GM21529 (cell line): ENCODE results near the gene LANCL1.

ENCODE experiments used
- ATAC-seq: cut with Tn5 transposase; IDR thresholded peaks from one replicate; pipeline ENCODE4 v1.9.1; 2021; ENCODE audit not compliant: unreplicated experiment

LANCL1 gene, protein sequence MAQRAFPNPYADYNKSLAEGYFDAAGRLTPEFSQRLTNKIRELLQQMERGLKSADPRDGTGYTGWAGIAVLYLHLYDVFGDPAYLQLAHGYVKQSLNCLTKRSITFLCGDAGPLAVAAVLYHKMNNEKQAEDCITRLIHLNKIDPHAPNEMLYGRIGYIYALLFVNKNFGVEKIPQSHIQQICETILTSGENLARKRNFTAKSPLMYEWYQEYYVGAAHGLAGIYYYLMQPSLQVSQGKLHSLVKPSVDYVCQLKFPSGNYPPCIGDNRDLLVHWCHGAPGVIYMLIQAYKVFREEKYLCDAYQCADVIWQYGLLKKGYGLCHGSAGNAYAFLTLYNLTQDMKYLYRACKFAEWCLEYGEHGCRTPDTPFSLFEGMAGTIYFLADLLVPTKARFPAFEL

DNA sequence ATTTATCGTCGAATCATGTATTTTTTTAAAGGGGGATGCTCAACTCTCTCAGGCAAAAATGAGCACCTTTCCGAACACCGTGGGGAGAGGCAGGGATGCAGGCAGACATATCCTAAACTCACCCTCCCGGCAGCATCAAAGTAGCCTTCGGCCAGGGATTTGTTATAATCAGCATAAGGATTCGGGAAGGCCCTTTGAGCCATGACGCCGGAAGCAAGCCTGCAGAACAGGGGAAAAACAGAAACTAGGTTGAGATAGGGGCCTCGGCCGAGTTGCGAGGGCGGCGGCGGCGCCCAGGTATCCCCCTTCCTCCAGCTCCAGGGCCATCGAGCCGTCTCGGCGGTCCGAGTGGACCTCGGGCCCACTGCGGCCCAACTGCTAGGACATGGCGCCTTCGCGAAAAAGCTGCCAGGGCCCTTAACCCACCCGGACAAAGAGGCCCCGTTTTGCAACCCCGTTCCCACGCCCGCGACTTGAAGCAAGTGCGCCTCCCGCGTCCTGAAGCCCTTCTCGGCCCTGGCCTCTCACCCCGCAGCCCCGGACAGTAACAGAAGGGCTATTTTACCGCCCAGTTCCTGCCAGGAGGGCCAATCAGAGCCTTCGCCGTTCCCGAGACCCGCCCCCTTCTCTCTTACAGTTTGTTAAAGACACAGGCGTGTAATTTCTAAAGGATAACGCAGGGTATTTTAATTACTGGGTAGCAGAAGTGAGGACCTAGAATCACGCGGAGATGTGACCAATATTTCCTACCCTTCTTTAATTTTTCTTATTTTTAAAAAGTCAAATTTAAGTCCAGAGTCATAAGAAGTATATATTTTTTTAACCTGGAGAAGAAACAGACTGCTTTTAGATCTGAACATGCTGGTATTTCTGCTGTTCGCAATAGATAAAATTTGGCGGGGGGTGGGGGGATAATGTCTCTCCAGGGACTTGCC, at the start of gene LANCL1:
Gene LANCL1, minus strand, starts transcription at position 566 of the 935 bp plus-strand sequence. Its CDS starts 363 bp downstream, at position 203.
- ATAC-seq, result peak; percentile 100

DNA sequence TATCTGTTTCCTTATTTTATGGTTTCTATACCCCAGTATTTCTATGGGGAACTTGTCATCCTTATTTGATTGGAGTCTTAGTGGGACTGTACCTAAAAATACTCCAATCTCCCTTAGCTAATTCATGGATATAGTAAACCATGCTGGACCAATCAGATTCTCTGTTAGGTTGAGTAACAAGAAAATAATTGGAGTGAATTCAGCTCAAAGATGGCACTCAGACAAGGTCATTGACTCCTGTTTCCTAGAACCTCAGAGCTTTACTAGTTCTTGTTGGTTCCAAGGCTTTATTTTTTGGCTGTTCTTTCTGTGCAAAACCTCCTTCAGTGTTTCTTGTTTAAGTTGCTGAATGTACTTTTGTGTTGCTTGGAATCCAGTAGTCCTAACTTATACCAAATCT, 48.0 kb upstream of the LANCL1 start:
- ATAC-seq, result no peak

DNA sequence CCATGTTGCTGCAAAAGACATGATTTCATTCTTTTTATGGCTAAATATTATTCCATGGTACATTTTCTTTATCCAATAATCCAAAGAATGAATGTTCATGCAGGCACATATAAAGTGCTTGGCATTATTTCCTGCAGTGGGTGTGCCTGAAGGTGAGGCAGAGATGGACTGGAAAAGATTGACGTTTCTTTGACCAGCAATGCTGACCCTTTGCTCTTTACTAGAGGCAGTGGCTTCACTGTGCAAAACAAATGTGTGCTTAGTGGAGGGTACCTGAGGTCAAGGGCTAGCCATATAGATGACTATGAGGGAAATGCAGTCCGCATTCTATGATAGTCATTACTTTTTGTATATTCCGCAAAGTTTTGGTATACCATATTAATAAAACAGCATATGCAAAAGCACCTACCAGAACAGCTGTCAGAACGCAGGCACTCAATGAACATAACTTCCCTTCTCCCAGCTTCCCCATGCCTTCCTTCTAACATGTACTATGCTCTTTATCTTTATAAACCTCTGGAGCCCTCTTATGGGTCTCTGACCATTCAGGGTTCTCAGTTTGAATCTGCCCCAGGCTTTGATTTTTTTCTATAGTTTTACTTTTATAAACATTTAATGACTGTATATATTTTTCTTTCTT, 47.2 kb upstream of the LANCL1 start:
- ATAC-seq, result no peak

DNA sequence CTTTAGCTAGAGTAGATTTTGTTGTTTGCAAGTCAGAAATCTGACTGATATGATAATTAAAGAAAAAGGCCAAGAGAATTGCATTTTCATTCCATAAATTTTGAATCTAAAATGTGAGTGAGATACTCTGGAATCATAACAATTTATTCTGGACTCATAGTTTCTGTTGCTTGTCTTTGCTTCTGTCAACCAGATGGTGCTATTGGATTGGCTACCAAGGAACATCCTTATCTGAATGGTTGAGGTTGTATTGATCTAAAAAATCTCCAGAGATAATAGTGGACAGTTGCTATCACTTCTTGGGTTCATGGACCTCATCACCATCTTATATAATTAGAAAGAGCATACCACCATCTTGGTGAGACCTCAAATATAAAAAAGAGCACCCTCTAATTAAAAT, 45.8 kb upstream of the LANCL1 start:
- no peak for ATAC-seq

DNA sequence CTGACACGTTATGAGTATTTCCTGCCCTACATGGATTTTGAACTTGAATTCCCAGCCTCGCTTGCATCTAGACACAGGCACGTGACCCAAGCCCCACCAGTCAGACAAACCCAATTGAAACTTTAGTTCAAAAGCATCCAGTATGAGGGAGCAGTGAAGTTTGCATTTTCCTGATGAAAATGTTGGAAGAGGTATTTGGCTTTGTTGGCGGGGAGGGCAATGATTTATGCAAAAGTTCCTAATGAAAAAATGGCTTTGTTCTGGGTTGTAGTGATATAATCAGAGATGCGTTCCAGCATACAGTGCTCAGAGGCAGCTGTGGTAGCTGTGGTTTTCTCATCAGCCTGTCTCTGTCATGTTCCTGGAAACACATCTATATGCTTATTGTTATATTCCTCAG, 43.0 kb upstream of the LANCL1 start:
- ATAC-seq, result no peak

DNA sequence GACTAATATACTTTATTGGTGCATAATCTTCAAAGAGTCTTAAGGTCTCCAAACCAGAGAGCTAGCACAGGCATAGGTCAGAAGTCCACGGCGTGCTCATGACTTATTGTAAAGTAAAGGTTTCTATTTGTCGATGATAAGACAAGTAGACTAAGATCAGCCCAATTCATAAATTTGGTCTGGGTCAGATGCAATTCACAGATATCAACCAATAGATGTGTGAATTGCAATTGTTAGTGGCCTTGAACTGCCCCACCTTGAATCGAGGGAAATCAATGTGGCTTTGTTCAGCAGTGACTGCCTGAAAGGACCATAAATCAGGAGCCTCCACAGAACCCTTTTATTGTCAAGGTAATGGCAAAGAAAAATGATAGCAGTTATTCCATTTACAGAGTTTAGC, 40.7 kb upstream of the LANCL1 start:
- no peak for ATAC-seq

DNA sequence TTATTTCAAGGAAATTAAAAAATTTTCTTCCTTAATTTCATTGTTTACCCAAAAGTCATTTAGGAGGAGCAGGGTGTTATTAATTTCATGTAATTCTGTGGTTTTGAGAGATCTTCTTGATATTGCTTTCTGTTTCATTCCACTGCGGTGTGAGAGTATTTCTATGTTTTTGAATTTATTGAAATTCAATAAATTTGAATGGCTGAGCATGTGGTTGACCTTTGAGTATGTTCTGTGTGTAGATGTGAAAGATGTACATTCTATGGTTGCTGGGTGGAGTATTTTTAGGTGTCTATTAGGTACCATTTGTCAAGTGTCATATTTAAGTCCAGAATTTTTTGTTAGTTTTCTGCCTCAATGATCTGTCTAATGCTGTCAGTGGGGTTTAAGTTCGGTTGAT, 39.4 kb upstream of the LANCL1 start:
- ATAC-seq, result no peak

DNA sequence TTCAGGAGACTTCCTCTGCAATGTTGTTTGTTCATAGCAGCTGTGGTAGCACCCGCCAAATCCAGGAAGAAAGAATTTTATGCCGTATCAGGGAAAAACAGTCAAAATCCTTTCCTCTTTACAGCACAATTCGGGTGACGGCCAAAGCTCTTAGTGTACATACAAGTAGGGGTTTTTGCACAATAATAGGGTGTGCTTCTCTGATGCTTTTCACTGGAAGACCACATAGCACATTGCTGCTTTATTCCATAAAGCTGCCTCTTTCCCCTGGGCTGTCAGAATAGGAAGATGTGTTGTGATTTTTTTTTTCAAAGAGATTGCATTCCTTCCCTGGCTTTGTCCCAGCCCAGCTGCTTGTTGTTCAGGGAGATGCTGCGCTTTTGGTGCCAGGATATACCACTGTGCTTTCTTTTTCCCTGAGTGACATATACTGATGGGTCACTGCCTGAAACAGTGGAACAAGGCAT, 27.2 kb upstream of the LANCL1 start:
- no peak for ATAC-seq

DNA sequence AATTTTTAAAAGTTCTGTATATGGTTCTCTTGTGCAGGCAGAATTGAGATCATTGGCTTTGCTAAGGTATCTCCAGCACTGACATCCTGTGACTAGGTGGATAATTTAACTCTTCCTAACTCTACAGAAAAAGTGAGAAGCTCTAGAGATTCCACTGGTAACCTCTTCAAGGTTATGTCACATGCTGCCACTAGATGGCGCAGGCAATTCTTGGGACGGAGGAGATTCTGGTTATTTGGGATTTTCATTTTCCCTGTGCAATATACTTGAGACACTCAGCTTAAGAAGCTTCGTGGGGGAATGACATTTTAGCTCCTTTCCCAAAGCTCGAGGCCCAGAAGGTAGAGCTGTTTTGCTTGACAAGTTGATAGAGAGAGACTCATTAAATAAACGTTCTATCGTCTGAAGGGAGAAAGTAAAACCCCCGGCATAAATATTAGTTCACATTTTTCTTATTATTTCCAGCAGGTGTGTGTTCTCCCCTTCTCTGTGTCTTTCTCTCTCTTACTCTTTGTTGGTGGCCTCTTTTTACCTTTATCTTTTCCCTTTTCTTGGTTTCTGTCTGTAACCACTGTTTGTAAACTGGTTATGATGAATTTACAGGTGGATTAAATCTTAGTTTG, 26.6 kb upstream of the LANCL1 start:
- ATAC-seq, result peak; percentile 93

DNA sequence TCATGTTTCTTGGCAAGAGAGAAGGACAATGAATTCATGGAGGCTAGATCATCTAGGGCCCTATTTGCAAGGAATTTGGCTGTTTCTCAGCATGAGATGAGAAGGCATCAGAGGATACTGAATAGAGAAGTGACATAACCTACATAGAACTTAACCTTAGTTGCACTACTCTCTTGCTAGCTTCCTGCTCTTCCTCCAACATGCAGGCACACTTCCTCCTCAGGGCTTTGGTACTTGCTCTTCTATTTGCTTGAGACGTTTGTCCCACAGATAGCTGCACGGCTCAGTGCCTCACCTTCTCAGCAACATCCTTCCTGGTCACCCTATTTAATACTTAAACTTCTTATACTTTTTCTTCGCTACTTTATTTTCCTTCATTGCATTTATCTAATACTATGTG, 20.0 kb upstream of the LANCL1 start:
- ATAC-seq, result peak; percentile 87

DNA sequence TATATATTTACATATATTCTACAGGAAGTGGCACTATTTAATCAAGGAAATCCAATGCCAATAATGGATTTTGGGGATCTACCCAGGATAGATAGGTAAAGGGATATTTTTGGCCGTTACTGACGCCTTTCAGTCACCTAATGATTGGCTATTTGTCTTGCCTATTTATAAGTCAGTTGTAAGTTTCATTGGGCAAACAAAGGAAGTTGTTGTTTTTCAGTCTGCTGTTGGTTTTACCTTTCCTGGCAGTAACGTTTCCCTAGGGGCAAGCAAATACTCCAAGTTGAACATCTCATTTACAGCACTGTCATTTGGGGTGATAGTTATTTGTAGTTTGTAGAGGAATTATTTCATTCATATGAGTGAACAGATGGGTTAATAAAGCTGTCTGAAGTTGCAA, 17.0 kb upstream of the LANCL1 start:
- peak; percentile 41 for ATAC-seq

DNA sequence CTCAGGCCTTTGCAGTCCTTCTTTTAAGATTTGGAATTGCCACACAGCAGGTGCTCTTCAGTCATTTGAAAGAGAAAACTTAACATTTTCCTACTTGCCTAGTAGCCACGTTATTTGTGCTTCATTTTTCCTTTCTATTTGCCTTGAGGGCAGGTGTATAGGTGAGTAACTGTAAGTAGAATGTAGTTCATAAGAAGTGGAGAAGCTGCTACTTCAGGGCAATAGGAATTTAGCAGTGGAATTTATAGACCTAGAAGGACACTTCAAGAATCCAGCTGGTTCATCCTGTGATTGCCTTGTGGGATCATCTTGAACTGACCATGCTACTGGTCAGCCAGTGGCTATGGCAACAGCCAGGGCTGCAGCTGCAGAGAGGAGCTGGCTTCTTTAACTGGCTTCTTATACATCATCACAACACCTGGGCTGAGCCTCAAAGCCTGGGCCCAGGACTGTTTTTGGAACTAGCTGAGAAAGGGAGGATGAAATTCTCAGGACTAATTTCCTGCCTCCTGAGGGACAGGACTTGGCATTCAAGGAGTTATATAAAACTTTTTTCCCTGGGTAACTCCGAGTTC, 5.1 kb upstream of the LANCL1 start:
- ATAC-seq, result no peak

DNA sequence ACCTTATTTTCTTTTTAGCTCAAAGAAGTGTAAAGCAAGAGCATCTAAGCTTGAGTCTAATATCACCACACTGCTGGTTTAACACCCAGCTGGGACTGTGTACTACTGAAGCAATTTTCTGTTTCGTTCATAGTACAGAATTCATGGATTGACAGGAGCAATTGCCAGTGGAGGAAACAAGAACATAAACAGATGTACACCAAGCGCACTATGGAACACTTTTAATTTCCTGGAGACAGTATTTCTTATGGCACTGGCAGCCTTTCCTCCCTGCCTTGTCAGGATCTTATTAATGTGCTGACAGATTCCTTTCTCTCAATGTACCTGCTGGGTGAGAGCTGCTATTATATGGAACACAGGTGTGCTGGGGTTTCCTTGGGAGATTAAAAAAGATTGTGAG, 4.2 kb upstream of the LANCL1 start:
- no peak for ATAC-seq

DNA sequence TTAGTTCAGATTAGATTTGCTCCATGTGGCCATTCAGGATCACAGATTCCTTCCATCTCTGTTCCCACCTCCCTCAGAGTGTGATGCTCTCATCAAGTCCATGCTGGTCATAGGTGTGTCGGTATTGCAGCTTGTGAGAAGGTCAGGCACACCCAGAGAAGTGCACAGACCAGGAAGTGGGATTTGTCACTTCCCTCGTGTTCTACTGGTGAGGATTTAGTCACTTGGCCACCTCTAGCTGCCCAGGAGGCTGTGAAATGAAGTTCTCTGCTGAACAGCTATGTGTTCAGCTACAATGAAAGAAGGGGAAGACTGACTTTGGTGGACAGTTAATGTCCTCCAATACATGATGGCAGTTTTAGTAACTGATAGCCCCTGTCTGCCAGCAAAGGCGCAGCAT, 3.5 kb upstream of the LANCL1 start:
- no peak for ATAC-seq

DNA sequence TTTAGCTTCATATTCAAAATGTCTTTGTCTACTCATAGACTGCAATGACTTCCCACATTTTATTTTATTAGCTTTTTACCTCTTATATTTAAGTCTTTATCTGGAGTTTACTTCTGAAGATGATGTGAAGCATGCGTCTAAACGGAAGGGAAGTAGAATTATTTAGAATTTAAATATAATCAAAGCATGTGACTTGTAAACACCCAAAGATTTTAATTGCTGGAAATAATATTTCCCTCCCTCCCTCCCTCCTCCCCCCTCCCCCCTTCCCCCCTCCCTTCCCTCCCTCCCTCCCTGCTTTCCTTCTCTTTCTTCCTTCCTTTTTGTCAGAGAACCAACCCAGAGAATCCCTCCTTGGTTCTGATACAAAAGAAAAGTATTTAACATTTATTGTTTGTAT, 2.1 kb upstream of the LANCL1 start:
- ATAC-seq, result no peak

DNA sequence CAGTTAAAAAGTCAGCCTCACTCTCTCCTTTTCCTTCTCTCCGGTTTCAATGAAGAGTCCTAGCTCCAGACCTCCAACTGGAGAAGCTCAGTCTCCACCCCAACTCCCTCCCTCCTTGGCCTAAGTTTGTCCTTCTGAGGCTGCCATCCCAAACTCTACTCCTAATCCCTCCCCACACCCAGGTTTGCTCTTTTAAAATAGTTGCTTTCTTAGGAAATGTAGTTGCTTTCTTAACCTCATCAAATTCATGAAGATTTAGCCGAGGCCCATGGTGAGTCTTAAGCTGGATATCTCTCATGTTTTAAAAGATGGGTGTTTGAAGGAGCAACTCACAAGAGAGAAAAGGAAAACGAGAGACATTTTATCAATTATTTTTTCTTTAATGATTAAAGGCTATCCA, 937 bp upstream of the LANCL1 start:
- ATAC-seq, result peak; percentile 15

DNA sequence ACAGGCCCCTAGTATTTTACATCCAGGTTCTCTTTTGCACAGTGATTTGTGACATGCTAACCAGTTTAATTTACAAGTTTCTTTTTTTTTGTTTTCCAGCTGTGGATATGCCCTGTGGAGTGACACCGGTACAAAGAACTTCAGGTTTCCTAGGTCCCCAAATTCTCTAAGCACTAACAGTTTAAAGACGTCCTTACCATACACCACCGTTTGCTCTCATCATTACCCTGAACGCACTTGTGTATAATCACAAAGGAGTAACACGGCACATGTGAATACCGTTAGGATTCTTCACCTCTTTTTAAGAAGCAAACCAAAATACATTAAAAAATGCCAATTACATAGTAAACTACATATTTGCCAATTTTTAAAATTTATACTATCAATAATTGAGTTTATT, 853 bp downstream of the LANCL1 start:
- no peak for ATAC-seq

DNA sequence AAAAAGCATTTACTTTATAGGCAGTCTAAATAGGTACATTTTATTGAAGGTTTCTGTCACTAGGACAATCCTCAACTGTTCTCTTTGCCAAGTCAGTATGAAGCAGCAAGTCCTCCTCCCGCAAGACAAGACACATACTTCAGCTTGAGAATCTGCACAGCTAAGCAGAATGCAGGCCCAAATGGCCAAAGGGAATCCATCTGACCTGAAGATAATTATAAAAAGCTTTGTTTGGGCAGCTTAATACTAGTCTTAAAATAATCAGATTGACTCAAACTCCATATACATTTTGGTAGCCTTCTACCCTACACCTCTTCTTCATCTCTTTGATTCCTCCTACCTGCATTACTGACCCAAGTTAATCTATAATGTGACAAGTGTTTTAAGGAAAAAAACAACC, 1.8 kb downstream of the LANCL1 start:
- ATAC-seq, result no peak

DNA sequence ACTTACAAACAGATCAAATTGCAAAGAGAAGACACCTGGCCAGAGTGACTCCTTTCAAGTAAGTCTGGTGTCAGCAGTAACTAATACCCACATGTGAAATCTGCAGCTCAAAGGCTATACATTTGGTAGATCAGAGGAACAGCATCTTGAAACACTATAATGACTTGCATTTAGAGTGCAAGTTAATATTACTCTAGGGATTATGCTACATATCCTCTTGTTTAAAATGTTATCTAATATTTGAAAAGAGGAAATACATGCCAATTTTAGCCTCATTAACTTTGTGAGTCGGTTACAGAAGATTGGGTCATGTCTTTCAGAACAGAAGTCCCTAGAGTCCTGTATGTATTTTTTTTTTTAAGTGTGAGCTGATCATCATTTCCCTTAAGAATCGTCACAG, 15.2 kb downstream of the LANCL1 start:
- peak; percentile 51 for ATAC-seq

DNA sequence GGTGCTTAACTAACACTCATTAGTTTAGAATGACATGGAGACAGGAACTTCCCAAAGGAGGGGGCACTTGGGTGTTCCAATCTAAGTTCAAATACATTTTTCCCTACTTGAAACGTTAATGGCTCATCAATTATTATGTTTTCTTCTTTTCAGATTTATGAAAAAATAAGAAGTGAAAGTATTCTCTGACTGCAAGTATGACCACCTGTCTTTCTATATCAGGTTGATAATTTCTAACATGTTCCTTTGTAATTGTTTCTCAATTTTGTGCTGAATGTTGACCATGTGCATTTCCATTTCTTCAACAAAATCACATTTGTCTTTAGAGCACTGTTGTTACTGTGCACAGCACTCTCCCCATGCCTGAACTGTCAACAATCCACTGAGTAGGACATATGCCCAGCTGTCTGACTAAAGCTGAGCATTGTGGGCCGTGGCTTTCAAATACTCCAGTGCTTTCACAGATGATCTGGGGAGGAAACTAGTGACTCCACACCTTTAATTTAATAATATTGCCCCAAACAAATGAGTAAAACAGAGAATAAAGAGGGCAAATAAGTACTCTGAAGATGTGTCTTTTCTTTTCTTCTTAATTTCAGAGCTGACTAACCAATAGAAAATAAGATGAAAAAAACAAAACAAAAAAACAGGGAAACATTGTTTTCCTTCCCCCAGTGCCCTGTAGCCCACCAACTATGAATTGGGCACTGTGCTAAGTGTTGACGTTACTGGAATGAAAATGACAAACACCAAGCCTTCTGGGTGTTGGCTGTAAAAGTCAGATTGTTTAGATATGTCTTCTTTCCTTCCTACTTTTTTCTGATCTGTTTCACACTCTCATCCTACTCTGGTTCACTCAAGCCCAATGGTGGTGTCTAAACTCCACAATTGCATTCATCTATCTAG, 16.0 kb downstream of the LANCL1 start:
- peak; percentile 66 for ATAC-seq
